GM23248 (cell line): ENCODE measurements around the gene VILL.

Experiments used
- EZH2 ChIP-seq: fragments of 200-600 bp; sonication (generic); IDR thresholded peaks from 2 replicates; pipeline ENCODE4 v1.6.1; 2018; ENCODE audit warnings: antibody characterized with exemption, mild to moderate bottlenecking; ENCODE audit not compliant: insufficient read depth, poor library complexity, severe bottlenecking
- EZH2phosphoT487 ChIP-seq: fragments of 200-600 bp; sonication (generic); IDR thresholded peaks from 2 replicates; pipeline ENCODE4 v1.6.1; 2018; ENCODE audit warnings: antibody characterized with exemption, moderate library complexity, mild to moderate bottlenecking, low read depth; ENCODE audit not compliant: insufficient read depth

DNA sequence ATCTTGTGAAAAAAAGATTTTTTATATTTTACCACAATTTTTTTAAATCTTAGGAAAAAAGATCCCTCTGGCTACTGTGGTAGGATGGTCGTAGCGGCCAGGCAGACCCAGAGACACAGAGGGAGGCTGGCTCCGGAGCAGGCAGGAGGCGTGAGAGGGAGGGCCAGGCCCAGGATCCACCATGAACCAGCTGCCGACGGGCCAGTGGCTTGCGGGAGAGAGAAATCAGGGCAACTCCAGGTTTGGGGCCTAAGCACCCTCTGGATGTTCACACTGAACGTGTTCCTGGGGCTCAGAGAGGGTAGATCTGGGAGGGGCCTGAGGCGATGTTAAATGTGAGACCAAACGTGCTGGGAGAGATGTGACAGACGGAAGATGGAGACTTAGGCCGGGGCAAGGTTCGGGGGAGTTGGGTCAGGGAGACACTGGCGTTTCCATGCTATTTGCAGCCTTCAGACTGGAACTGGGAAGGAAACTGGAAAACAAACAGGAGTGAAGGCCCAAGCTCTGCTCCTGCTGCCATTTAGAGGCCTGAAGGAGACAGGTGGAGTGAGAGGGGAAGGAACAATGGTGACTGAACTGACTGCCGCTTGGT lies 1.6 kb upstream of the VILL start:
- TF ChIP-seq EZH2 (no peak), EZH2phosphoT487 (no peak)
